Effector CD8-positive, alpha-beta T cell (primary cell): ENCODE data around the gene N4BP2L2.
"Not testable (repeated sequence)": the region's sequence is repeated elsewhere in the genome, so short reads cannot be mapped to it uniquely, and the experiment has no call there.

Experiments used
- DNase-seq: peaks from one replicate; lab custom pipeline; 2025; lab: John Stamatoyannopoulos, UW
- total RNA-seq, 4 experiments: gene quantifications; one replicate each; lab custom pipeline; 2026; lab: John Stamatoyannopoulos, UW

N4BP2L2 gene
- total RNA-seq: 224 to 410 (median 304) reads per million in 4 experiments

DNA sequence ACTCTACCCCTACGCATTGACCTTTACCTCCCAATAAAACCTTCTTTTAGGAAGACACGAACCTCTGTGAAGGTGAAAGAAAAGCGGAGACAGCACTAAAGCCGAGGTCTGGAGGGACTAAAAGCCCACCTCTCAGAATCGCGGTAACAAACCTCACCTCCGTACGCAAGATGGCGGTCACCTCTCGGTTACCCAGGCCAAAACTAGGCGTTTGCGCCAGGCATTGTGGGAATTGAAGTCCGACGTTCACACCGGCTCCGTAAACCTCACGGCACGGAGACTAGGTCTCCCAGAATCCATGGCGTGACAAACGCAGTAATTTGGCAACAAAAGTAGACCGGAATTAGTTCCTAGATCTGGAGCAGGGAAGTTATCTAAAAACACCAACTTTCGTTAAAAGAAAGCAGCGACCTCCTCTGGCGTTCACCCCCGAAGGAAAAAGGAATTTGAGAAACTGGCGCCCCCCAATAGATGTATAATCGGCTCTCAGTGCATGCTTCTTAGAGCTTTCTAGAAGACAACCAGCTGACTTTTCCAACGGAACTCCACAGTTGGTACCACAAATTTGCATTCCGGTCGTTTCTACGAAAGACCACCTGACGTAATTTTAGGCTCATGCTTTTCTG, at the start of gene N4BP2L2:
N4BP2L2 (minus strand) TSS at position 175 of the 626 bp plus-strand sequence. CDS start 1,768 bp downstream, outside the sequence.
- peak; percentile 80 for DNase-seq

DNA sequence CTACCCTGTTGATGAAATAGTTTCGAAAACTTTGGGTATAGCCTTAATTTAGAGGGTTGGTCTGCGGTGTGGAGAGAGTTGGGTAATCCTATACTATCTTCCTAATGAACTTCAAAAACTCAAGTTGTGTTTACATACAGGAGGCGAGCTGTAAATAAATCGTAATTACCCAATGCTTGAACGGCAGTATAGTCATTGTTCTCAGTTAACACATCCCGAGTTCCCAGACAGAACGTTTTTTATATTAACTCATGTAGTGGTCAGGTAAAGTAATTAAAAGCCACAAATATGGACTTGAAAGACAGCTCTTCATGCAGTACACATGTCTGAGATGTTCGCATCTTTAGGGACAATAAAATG, 49.2 kb upstream of the N4BP2L2 start:
- DNase-seq: no peak

DNA sequence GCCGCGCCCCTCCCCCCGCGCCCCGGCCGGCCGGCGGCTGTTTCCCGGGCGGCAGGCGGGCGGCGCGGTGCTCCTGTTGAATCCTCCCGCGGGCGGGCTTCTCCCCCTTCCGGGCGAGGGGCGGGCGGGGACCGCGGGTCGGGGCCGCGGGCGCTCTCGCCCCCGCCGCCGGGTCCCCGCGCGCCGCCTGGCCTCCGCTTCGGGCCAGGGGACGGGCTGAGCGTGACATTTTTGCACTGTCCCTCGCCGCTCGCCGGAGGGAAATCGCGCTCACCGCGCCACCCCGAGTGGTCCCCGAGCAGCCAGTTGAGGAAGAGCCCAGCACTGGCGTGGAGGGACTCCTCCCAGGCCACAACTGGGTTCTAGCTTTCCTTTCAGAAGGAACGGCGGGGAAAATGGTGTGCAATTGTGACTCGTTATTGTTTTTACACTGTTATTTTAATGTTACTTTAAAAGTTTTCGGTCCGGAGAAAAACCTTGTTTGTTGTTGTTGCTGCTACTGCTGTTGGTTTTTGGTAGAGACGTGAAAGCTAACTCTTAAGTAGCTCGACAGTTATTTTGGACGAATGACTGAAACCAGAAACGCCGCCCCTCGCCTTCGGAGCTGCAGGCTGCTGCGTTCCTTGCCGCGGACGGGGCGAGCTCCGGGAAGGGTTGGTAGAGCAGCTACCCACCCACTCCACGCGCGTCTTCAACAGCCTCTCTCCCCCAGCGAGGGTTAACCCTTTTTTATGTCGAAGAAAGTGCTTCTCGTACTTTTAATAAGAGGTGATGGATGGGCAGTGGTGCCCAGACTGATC, 48.6 kb upstream of the N4BP2L2 start:
- DNase-seq: peak; percentile 27

DNA sequence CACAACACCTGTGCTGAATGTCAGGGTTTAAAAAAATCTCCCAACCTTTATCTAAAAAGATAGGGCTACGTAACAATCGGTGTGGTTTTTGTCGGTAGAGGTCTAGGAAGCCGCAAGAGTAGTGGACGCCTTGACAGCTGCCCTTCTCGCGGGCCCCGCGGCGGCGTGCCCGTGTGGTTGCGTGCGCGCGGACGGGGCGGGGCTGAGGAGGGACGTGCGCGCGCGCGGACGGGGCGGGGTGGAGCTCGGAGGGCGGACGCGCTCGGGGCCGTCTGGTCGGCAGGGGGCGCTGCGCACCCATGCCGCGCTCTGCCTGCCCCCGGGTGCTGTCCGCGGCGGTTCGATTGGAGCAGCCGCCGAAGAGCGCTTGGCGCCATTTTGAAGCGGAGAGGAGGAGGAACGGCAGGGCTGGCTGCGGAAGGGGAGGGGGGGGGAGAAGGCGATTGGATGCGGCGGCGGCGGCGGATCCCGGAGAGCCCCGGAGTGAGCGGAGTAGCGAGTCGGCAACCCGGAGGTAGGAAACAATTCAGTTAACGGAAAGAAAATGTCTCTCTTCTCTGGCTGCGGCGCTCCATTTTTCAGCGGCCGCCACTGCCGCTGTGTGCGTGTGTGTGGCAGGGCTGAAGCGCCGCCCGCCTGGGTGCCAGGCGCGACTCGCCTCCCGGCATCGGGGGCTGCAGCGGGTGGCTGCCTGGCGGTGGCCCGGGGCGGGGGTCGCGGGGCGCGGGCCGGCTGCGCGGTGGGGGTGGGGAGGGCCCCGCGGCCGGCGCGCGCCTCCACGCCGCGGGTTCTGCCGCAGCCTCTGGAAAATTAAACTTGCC, 47.7 kb upstream of the N4BP2L2 start, which contains the start of gene PDS5B:
PDS5B (plus strand) TSS at position 373 of the 821 bp plus-strand sequence. CDS start 62,321 bp downstream, outside the sequence.
- peak; percentile 92 for DNase-seq

DNA sequence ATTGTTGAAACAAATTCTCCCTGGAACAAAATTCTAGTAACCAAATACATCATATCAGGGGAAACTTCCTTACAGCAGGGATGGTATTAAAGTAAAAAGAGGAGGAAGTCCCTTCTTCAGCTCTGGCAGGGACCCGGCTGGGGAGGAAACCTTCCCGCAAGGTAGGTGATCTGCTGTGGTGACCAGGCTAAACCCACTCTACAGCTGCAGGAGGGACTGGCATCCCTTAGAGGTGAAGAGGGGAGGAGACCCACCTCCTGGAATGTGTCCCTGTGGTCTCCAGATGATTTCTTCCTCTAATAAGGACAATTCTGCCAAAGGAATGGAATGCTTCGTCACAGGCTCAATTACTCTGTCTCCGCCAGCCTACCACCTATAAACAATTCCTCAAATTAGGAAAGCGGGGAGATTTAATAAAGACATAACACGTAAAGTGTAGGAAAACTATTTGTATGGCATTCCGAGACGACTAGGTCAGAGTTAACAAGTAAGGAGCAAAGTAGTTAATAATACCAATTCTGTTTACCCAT, 47.0 kb upstream of the N4BP2L2 start:
- DNase-seq: peak; percentile 1

DNA sequence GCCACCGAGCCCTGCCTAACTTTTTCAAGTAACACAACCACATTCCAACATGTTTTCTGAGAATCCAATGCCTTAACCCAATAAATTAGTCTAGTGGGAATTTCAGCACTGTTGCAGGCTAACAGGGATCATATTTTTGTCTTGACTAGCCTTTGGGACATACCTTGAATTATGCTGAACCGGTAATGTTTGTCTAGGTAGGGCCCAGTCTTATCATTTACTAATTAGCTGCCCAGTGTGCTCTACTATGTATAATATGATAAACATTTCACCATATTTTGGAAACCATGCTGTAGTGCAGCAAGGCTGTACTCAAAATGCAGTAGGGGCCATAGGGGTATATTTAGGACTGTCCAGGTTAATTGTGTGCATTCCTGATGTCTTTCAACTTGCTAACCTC, 44.4 kb upstream of the N4BP2L2 start:
- no peak for DNase-seq

DNA sequence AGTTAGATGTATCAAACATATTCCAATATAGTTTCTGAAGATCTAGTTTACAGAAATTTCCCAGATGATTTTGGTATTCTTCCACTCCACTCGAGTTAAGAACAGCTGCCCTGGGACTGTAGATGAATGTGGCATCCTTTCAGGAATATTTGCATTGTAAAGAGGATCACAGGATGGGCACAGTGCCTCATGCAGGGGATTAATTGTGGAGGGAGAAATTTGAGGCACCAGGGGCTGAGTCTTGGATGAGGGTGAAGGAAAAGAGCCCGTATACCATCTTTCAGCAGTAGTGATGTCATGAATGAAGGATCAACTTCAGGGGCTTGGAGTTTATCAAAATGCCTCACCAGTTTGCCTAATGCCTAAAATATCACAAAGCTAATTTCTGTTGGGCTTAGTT, 43.7 kb upstream of the N4BP2L2 start:
- DNase-seq: no peak

DNA sequence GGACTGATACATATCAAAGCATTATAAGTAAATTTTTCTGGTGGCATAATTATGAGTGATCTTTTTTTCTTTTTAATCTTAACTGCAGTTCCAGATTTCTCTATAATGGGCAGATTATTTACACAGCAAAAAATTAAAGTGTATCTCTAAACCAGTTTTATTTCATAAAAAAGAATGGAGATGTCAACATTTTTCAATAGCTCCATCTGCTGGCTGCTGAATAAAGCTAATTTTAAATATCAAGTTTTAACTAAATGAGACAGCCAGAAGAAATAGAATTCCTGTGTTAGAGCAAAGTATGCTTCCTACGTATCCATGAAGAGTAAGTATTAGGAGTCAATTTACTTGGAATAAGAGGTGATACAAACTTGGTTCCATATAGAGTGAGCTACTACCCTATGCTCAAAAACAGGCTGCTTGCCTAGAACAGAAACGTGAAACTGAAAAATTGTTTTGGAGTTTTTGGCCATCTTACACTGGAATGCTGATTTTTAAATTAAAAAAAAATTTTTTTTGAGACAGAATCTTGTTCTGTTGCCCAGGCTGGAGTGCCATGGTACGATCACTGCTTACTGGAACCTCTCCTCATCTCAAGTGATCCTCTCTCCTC, 42.7 kb upstream of the N4BP2L2 start:
- DNase-seq: no peak

DNA sequence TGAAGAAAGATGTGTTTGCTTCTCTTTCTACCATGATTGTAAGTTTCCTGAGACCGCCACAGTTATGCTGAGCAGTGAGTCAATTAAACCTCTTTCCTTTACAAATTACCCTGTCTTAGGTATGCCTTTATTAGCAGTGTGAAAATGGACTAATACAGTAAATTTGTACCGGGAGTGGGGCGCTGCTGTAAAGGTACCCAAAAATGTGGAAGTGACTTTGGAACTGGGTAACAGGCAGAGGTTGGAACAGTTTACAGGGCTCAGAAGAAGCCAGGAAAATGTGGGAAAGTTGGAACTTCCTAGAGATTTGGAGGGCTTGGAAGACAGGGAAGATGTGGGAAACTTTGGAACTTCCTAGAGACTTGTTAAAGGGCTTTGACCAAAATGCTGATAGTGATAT, 38.4 kb upstream of the N4BP2L2 start:
- DNase-seq: no peak

DNA sequence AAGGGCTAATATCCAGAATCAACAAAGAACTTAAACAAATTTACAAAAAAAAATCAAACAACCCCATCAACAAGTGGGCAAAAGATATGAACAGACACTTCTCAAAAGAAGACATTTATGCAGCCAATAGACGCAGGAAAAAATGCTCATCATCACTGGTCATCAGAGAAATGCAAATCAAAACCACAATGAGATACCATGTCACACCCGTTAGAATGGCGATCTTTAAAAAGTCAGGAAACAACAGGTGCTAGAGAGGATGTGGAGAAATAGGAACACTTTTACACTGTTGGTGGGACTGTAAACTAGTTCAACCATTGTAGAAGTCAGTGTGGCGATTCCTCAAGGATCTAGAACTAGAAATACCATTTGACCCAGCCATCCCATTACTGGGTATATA, 37.1 kb upstream of the N4BP2L2 start:
- DNase-seq: not testable (repeated sequence)

DNA sequence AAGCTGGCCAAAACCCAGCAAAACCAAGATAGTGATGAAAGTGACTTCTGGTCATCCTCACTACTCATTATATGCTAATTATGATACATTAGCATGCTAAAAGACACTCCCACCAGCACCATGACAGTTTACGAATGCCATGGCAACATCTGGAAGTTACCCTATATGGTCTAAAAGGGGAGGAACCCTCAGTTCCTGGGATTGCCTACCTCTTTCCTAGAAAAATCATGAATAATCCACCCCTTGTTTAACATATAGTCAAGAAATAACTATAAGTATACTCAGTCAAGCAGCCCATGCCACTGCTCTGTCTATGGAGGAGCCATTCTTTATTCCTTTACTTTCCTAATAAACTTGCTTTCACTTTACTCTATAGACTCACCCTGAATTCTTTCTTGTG, 22.2 kb upstream of the N4BP2L2 start:
- DNase-seq: not testable (repeated sequence)

DNA sequence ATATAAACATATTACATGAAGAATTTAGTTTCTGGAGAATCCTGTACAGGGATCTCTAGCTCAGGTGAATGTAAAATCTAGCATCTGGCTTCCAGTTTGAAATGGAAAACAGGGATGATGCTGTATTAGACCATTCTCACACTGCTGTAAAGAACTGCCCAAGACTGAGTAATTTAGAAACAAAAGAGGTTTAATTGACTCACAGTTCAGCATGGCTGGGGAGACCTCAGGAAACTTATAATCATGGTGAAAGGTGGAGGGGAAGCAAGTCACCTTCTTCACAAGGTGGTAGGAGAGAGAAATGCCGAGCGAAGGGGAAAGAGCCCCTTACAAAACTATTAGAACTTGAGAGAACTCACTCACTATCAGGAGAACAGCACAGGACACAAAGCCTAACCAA, 17.0 kb upstream of the N4BP2L2 start:
- DNase-seq: no peak

DNA sequence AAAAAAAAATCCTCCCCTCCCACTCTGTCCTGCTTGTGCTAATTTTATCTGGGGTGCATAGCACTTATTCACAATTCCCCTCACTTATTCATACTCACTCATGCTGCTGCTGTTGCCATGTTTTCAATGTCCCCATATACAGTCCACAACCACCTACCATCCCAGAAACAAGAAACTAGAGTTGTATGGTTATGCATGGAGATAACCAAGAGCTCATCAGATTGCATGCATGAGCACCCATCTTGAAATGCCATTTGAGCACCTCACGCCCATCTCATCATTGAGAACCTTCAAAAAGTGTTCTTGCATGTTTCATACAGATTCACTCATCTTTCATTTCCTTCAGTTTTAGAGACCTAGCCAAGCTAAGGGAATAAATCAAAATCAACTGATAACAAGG, 15.1 kb upstream of the N4BP2L2 start:
- no peak for DNase-seq

DNA sequence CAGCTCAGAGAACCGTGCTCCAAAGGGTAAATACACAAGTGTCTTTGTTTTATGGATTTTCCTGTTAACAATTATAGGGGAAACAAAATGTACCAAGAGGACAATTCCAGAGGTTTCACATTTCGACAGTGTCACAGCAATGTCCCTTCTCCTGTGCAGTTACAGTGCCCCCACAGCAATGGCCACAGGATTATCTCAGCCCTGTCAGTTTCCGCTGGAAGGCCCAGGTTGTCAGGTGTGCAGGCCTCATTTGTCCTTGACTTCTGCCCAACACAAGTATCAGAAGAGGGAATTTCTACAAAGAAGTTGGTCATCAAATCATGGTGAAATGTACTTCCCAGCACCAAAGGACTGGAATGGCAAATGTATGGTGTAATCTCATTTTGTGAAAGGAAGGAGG, 11.2 kb upstream of the N4BP2L2 start:
- no peak for DNase-seq

DNA sequence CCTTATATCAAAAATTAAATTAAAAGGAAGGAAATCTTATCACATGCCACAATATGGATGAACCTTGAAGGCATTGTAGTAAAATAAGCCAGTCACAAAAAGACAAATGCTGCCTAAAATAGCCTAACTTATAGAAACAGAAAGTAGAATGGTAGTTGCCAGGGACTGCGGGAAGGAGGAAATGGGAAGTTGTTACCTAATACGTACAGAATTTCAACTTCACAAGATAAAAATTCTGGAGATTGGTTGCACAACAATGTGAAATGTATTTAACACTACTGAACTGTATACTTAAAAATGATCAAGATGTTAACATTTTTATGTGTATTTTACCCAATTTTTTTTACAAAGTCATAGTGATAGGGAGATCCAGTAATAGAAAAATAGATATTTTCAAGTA, 10.2 kb upstream of the N4BP2L2 start:
- DNase-seq: no peak

DNA sequence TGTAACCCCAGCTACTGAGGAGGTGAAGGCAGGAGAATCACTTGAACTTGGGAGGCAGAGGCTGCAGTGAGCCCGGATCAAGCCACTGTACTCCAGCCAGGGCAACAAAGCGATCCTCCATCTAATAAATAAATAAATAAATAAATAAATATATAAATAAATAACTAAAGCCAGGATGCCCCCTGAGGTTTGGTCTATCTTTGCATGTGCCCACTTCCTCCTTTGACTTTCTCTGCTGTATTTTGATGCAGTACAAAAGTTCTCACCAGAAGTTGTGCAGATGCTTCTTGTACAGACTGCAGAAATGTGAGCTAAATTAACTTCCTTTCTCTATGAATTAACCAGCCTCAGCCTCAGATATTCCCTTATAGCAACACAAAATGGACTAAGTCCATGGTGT, 6.5 kb upstream of the N4BP2L2 start:
- no peak for DNase-seq

DNA sequence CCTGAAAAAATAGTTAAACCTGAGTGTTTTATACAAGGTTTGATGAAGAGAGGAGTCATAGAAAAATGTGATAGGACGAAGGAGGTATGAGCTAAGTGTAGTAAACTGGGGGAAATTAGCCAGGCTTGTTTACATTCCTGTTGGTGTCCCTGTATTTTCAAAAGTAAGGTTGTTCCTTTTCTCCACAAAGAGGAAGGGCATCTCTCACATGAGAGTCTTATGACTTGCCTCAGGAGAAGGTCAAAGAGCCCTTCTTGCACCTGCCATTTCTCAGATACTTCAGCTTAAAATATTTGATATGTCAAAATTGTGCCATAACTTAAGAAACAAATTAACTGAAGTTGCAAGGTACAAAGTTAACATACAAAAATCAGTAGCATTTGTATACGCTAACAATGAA, 3.6 kb upstream of the N4BP2L2 start:
- DNase-seq: no peak

DNA sequence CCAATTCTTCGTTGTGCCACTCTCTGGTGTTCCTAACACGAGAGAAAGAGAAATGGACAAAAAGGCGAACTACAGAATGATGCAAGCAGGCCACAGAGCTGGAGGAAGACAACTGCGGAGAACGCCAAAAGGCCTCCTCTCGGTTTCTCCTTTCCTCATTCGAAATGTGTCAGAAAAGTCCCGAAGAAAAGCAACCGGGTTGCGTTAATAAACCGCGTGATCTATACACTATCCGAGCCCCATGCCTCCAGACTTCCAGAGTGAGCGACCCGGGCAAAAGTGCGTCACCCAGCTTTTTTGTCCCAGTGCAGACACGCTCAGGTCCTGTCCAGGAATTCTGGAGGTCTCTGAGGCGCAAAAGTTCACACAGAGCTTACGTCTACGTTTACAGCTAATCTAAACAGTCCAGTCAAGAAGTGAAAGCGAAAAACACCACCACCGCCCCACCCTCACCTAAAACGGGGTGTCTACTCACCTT, 413 bp downstream of the N4BP2L2 start:
- peak; percentile 64 for DNase-seq

DNA sequence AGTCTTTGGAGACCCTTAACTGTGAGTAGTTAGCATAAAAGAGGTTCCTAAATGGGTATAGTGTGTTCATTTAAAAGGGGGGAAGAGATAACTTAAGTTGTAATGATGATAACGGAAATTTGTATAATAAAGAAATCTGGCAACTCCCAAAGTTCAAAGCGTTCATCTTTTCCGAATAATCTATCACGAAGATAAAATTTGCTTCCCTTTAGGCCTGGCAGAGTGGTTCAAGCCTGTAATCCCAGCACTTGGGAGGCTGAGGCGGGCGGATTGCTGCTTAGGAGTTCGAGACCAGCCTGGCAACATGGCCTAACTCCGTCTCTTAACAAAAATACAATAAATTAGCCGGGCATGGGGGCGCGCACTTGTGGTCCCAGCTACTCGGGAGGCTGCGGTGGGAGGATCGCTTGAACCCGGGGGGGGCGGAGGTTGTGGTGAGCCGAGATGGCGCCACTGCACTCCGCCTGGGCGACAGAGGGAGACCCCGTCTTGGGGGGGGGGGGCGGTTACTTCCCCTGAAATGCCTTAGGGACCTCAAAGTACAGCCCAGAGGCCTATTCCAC, 934 bp downstream of the N4BP2L2 start:
- no peak for DNase-seq

DNA sequence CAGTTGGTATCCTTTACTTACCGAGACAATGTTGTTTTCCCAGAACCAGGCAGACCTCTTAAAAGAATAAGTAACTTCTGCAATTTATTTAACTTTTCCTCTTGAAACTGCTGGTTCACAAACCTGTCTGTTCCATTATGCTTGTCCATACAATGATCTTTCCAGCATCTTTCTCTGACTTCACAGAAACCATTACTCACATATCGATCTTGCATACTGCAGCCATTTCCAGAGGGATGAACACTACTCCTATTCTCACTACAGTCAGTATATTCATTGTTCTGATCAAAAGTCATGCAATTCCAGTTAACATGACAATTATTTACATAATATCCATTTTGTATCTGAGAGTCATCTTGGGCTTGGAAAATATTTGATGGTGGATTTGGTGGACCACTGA, 2.8 kb downstream of the N4BP2L2 start:
- DNase-seq: no peak

DNA sequence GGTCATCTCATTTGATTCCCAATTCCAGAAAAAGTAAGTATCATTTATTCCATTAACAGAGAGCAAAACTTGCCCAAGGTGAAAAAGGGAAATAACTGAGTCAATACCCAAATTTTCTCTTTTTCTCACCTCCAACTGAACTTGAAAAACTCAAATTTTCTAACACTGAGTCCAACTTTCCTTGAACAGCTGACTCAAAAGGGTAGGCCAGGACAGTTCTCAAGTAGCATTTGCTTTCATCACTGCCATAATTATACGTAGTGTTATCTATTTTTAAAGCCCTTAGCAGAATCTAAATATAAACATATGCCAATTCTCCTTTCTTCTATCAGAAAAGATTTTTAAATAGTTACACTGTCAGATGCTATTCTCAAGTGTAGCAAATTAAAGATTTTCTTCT, 3.5 kb downstream of the N4BP2L2 start:
- DNase-seq: no peak
